Measurements from ENCODE around the gene LGALS14.
"Not testable (repeated sequence)": the region's sequence is repeated elsewhere in the genome, so short reads cannot be mapped to it uniquely, and the experiment has no call there.

LGALS14 gene

GRCh38 chr19:39695759-39696158 is 8.5 kb upstream of the LGALS14 start:
- no peak for DNase-seq

DNA sequence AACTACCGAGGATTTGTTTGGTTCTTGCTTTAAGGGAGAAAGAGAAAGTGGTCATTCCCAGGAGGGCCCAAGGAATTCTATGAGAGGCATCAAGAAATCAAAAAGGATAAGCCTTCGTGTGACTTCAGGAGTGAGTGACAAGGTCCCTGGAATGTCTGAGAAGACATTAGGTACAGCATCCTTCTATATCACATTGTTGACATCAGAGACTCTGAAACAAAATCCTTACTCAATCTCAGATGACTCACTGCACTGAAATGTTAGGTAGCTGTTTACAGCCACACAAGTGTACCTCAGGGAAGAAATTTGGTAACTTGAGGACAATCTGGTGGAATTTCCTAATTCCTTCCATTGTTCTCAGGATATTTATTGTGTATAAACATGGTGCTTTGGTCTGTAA is 7.9 kb upstream of the LGALS14 start:
- DNase-seq: no peak

- no peak for DNase-seq
Observed at GRCh38 chr19:39698535-39698934, 5.7 kb upstream of the LGALS14 start.

DNA sequence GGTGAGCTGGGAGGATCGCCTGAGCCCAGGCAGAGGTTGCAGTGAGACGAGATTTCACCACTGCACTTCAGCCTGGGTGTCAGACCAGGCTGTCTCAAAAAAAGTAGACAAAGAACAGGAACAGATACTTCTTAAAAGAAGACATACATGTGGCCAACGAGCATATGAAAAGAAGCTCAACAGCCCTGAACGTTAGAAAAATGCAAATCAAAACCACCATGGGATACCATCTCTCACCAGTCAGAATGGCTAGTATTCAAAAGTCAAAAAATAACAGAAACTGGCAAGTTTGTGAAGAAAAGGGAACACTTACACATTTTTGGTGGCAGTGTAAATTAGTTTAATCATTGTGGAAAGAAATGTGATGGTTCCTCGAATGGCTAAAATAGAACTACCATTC is 3.0 kb upstream of the LGALS14 start:
- DNase-seq: no peak

DNA sequence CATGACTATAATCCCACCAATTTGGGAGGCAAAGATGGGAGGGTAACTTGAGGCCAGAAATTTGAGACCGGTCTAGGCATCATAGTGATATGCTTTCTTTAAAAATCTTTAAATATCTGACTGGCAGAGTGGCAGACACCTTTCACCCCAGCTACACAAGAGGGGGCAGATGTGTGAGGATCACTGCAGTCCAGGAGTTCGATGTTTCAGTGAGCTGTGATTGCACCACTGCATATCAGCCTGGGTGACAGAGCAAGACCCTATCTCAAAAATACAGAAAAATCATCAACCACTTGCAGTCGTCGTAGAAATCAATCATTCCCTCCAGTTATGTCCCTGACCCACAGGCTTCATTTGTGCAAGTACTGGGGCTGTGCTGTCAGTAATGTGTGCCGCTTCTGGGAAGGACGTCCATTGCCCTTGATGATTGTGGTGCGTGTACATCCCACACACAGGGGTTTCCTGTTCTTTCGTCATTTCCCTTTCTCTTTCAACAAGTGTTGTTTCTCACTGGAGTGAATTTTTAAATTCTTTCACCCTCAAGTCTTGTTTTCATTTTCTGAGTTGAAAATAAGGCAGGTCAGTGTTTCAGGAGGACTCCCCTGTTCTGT is 1.4 kb downstream of the LGALS14 start:
- DNase-seq: no peak

- DNase-seq: no peak
Observed at GRCh38 chr19:39708594-39708993, 4.3 kb downstream of the LGALS14 start.

GRCh38 chr19:39709026-39709872 is 5.0 kb downstream of the LGALS14 start:
- DNase-seq: no peak

- DNase-seq: no peak
Observed at GRCh38 chr19:39710333-39710890, 6.1 kb downstream of the LGALS14 start.

DNA sequence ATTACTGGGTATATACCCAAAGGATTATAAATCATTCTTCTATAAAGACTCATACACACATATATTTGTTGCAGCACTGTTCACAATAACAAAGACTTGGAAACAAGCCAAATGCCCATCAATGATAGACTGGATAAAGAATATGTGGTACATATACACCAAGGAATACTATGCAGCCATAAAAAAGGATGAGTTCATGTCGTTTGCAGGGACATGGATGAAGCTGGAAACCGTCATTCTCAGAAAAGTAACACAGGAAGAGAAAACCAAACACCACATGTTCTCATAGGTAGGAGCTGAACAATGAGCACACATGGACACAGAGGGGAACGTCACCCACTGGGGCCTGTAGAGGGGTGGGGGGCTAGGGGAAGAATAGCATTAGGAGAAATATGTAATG is 15.9 kb downstream of the LGALS14 start:
- DNase-seq: not testable (repeated sequence)

DNA sequence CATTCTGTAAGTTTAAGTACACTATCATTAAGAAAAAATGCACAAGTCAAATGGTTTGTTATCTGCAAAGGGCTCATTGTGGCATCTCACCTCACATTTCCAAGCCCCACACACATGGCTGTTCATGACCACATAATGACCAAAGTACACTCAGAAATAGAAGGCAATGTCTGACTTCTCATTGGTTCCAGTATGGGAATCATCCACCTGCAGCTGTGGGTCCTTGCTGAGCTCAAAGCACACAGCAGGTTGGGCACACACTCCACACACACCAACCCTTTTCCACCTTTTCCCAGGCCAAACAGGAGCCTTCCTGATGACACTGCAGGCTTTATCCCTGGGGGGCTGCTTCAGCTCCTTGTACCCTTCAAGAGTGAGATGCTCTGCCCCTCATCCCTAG is 21.7 kb downstream of the LGALS14 start:
- DNase-seq: no peak

- DNase-seq: no peak
Observed at GRCh38 chr19:39727070-39727800, 23.0 kb downstream of the LGALS14 start.

GRCh38 chr19:39728040-39728439 is 23.8 kb downstream of the LGALS14 start:
- no peak for DNase-seq

DNA sequence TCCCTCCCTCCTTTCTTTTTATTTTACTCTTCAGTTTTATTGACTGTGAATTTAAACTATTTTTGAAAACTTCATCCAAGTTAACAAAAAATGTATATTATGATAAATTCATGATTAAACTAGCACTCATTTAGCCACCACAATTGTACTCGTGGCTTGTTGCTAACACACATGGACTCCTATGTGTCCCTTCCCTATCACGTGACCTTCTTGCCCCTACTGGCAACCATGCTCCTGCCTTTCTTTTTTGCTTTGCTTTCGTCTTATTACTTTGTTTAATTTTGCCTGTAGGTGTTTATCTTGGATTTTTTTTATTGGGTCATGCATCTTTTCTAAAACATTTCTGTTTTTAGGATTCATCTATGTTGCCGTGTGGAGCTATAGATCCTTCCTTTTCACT is 25.3 kb downstream of the LGALS14 start:
- no peak for DNase-seq

DNA sequence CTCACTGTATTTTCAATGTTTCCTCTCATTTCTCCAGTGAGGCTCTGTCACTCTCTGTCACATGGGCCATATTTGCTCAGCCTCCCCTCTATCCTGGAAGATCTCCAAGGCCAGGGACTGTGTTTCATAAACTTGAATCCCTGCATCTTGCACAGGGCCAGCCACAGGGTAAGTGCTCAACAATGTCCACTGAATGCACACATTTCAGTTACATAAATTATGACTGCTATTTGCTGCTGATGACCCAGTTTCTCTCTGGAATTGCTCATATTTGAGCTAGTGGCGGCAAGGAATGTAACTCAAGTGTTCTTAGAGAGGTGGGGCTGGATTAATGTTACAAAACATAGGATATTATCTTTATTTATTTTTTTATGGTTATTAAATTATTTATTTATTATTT is 27.4 kb downstream of the LGALS14 start:
- no peak for DNase-seq

GRCh38 chr19:39733841-39734240 is 29.6 kb downstream of the LGALS14 start:
- no peak for DNase-seq

- no peak for DNase-seq
Observed at GRCh38 chr19:39735688-39736087, 31.4 kb downstream of the LGALS14 start.

GRCh38 chr19:39736088-39736487 is 31.8 kb downstream of the LGALS14 start:
- DNase-seq: no peak

DNA sequence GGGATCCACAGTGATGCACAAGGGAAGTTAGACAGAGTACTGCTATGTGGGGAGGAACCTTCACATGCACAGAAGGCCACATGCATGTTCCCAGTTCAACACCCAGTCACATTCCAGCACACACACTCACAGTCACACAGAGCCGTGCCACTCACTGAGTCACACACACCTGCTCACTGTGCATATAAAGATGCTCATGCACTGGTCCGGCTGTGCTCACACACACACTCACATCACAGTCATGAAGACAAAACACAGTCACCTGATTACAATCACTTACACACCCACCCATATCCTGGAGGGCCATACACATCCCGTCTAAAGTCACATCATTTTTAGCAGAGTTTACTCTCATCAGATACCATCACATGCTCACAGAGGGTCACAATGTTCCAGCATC is 33.1 kb downstream of the LGALS14 start:
- DNase-seq: no peak

GRCh38 chr19:39737891-39738290 is 33.6 kb downstream of the LGALS14 start, which contains the start of gene CLC:
CLC (minus strand) TSS chr19:39738029; CDS start chr19:39737952, 77 bp downstream.
- DNase-seq: no peak

GRCh38 chr19:39738814-39739213 is 34.5 kb downstream of the LGALS14 start:
- DNase-seq: no peak

GRCh38 chr19:39740395-39740794 is 36.1 kb downstream of the LGALS14 start:
- DNase-seq: no peak

- no peak for DNase-seq
Observed at GRCh38 chr19:39745643-39746042, 41.4 kb downstream of the LGALS14 start.
